GM21447 (cell line): ENCODE results near the gene CEL.
"Not testable (repeated sequence)": the region's sequence is repeated elsewhere in the genome, so short reads cannot be mapped to it uniquely, and the experiment has no call there.

Experiments used
- ATAC-seq: cut with Tn5 transposase; IDR thresholded peaks from one replicate; pipeline ENCODE4 v1.9.1; 2021; ENCODE audit not compliant: unreplicated experiment

The CEL gene

DNA sequence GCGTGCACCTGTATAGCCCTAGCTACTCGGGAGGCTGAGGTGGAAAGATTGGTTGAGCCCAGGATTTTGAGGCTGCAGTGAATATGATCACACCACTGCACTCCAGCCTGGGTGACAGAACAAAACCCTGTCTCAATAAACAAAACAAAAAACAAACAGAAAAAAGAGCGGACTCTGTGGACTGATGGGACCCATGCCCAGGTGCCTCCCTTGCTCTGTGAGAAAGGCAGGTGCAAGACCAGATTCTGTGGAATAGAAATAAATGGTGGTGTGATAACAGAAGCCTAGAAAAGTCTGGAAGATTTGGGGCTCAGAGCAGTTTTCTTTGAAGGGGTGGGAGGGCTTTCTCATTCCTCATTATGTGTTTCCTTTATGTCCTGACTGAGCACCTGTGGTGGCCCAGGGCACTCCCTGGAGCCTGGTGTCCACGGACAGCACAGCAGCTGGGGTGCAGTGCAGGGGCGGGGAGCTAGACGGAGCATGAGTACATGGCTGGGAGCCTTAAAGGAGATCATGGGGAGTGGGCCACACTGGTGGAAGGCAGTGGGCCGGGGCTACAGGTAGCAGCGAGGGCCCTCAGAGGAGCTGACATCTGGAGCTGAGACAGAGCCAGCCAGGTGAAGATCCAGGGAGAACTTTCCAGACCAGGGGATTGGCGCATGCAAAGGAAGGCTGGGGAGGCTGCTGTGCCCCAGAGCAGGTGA, 15.4 kb upstream of the CEL start:
- no peak for ATAC-seq

DNA sequence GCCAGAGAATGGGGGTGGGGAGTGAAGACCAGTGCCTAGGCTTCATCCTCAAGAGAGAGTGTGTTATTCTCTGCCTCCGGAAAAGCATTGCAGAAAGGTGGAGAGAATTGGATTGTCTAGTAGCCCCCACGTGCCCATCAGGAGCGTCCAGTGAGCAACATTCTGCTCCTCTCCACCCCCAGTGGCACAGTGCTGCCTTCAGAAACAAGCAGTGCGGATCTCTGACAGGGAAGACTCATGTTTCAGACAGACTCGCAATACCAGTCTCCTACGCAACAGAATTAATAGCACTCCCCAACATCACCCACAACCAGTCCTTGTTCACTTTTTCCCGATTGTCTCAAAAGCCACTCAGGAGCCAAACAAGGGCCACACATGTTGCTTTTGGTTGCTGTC, 14.9 kb upstream of the CEL start:
- no peak for ATAC-seq

DNA sequence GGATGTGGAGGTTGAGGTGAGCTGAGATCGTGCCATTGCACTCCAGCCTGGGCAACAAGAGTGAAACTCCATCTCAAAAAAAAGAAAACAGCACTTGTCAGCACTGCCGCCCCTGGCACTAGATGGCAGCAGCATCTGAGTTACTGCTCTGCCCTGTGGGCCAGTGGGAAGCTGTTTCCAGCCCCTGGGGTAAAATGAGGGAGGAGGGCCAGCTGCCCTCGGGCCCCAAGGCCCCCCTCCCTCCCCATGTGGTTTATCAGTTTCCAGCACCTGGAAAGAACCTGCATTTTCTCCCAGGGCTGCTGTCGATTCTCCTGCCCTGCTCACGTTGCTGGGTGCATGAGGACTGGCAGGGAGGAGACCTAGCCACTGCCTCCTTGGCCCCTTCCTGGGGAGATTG, 13.2 kb upstream of the CEL start:
- ATAC-seq: no peak

DNA sequence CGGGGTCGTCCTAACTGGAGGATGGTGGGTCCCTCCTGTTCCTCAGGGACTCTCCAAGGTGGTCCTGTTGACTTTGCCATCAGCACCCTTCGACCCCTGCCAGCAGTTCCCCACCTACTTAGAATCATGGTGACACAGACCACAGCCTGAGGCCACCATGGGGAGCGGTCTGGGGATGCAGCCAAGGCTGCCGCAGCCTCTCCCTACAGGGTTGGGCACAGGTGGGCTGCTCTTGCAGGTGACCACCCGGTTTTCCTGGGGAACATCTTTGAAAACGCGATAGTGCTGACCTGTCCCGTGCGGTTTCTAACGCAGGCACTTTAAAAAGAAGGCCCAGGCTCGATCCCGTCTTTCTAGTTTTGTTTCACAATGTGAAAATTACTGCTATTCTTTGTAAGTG, 12.7 kb upstream of the CEL start:
- ATAC-seq: no peak

GRCh38 chr9:133050142-133050541, 11.6 kb upstream of the CEL start:
- ATAC-seq: no peak

DNA sequence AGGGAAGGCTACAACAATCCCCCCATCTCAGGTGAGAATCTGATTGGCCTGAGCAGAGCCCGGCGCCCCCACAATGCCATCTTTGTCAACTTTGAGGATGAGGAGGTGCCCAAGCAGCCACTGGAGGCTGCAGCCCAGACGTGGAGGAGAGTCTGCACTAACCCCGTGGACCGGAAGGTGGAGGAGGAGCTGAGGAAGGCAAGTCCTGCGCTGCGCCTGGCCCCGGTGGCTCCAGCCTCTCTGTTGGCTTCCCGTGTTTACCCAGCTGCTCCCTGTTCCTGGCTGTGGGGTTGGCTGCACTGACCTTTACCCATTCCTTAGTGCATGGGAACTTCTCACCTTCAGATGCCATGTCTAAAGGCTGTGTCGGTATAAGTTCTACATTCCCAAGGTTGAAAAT, 11.0 kb upstream of the CEL start:
- ATAC-seq: no peak

- ATAC-seq: no peak
Observed at GRCh38 chr9:133051281-133051900, 10.4 kb upstream of the CEL start.

DNA sequence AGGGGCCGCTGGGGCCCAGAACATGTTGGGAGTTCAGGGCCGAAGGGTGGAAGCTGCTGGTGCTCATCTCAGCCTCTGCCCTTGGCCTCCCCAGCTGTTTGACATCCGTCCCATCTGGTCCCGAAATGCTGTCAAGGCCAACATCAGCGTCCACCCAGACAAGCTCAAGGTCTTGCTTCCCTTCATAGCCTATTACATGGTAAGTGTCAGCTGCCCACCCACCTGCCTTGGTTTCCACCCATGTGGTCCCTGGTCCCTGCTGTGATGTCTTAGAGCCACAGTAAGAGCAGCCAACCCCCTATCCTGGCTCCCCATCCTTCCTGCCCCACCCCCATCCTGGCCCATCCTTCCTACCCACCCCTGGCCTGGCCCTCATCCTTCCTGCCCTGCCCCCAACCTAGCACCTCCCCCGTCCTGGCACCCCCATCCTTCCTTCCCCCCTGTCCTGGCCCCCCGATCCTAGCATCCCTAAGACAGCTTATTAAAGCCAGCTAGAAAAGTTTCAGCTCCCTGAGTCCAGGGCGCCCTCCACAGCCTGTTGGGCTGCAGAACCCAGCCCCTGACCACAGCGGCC, 9.7 kb upstream of the CEL start:
- ATAC-seq: no peak

DNA sequence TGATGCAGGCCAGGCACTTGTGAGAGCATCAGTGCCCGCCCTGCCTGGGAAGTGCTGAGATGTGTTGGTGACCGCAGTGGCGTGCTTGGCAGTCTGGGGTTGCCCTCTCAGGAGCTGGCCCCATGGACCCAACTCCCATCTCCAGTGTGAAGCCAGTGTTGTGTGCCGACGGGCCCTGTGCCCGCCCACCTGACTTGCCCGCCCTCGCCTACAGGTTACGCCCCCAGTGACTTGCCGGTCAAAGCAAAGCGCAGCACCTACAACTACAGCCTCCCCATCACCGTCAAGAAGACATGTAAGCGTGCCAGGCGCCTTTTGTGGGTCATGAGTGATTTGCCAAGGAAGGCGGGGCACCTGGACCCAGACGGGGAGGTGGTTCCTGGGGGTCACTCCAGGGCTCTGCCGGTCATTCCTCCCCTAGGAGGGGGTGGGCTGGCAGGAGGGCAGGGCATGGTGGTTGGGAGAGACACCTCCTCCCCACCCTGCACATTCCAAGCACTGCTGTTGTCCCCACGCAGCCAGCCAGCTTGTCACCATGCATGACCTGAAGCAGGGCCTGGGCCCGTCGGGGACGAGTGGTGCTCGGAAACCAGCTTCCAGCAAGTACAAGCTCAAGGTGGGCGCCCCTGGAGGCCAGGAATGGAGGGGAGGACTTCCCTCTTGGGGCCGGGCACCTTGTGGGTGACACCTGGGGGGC, 7.4 kb upstream of the CEL start:
- ATAC-seq: no peak

DNA sequence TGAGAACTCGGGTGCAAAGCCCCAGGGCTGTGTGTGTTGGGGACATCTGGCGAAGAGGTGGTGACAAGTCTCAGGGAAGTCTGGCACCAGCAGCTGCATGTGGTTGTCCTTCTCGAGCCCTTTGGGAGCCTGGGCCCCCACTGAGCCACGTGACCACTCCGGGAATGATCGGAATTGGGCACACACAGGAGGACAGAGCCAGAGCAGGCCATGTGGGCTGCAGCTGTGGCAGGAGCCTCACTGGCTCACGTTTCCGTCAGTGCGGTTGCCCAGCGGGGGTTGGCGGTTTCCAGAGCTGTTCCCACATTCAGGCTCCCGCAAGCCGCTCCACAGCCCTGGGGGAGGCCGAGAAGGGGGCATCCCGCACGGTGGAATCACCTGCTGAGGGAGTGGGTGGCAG, 6.8 kb upstream of the CEL start:
- no peak for ATAC-seq

DNA sequence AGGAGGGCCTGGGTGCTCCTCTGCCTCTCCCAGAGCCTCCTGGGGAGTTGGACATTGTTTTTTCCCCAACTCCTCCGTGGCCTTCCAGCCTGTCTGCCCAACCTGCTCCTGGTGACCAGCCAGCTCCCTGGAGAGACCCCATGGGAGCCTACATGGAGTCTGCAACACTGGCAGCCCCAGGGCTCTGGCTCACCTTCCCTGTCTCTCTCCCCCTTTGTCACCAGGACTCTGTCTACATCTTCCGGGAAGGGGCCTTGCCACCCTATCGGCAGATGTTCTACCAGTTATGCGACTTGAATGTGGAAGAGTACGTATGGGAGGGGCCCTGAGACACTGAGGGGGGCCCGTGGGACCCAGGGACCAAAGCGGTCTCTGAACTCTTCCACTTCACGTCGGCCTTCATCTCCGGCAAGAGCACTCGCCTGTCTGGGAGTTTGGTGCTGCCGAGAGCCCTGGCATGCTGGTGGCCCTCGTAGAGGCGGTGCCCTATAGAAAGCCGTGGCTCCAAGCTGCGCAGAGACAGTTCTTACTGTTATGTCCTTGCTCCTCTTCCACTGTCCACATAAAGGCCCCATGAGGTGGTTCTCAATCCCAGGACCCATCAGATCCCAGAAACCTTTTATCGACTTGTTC, 5.9 kb upstream of the CEL start:
- ATAC-seq: no peak

GRCh38 chr9:133056533-133056932, 5.2 kb upstream of the CEL start:
- no peak for ATAC-seq

DNA sequence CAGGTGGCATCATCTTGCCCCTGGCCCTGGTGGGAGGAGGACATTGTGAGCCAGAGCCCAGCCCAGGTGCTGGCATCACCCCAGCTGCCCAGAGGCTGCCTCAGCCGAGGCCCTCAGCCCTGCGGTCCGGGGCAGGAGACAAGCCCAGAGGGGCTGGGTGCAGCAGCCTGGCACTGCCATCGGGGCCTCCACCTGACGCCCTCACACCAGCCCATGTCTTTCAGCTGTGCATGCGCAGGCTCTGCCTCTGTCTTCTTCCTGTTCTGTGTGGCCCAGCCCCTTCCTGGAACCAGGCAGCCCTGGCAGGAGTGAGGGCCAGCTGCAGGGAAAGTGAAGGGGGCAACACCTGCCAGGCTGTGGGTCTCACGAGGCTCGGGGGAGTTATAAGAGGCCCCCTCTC, 4.8 kb upstream of the CEL start:
- no peak for ATAC-seq

DNA sequence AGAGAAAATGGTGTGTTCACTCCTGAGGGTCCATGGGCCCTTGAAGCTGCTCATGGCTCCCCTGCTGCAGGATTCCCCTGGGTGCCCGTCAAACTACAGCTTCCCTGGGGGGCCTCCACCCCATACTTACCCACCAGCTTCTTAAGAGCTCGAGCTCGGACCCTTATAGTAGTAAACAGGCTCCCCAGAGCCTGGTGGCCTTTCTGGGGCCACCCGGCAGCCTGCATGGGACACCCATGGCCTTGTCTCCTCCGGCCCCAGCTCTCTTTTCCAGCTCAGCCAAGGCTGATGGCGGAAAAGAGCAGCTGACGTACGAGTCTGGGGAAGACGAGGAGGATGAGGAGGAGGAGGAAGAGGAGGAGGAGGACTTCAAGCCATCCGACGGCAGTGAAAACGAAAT, 4.2 kb upstream of the CEL start:
- no peak for ATAC-seq

- no peak for ATAC-seq
Observed at GRCh38 chr9:133058071-133058470, 3.7 kb upstream of the CEL start.

DNA sequence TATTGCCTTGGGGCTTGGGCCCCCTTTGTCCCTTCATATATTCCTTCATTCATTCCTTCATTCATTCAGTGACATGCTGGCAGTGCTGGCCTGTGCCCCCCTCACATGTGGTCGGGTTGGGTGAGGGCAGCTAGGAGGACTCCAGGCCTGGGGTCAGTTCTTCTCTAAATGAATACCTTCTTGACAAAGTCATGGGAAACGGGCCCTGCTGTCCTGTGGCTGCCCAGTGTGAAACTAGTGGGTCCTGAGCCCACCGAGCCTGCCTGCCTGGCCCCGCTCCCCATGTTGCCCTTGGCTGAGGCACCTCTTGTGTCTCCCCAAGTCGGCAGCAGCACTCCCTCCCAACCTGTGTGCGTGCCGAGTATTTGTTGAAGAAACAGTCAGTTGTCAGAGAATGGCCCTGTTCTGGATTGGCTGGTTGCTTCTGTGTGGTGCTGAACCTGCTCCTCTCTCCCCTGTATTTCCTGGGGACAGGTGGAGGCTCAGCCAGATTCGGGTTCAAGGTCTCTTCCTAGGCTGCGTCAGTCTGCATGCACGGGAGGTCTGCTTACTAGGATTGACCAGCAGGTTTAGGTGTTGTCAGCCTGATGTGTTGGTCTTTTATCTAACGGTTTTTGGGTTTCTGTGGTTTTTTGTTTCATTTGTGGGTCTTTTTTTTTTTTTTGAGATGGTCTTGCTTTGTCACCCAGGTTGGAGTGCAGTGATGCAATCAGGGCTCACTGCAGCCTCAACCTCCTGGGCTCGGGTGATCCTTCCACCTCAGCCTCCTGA, 3.0 kb upstream of the CEL start:
- ATAC-seq: no peak

- ATAC-seq: no peak
Observed at GRCh38 chr9:133059623-133060022, 2.2 kb upstream of the CEL start.

DNA sequence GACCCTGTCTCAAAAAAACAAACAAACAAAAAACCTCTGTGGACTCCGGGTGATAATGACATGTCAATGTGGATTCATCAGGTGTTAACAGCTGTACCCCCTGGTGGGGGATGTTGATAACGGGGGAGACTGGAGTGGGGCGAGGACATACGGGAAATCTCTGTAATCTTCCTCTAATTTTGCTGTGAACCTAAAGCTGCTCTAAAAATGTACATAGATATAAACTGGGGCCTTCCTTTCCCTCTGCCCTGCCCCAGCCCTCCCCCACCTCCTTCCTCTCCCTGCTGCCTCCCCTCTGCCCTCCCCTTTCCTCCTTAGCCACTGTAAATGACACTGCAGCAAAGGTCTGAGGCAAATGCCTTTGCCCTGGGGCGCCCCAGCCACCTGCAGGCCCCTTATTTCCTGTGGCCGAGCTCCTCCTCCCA, 1.4 kb upstream of the CEL start:
- no peak for ATAC-seq

GRCh38 chr9:133061019-133061763, 590 bp upstream of the CEL start:
- not testable (repeated sequence) for ATAC-seq

DNA sequence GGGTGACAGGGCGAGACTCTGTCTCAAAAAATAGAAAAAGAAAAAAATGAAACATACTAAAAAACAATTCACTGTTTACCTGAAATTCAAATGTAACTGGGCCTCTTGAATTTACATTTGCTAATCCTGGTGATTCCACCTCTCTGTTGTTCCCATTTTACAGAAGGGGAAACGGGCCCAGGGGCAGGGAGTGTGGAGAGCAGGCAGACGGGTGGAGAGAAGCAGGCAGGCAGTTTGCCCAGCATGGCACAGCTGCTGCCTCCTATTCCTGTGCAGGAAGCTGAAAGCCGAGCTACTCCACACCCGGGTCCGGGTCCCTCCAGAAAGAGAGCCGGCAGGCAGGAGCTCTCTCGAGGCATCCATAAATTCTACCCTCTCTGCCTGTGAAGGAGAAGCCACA, 788 bp downstream of the CEL start:
- not testable (repeated sequence) for ATAC-seq
